ENCODE measurements around the gene LMAN1L.

DNA sequence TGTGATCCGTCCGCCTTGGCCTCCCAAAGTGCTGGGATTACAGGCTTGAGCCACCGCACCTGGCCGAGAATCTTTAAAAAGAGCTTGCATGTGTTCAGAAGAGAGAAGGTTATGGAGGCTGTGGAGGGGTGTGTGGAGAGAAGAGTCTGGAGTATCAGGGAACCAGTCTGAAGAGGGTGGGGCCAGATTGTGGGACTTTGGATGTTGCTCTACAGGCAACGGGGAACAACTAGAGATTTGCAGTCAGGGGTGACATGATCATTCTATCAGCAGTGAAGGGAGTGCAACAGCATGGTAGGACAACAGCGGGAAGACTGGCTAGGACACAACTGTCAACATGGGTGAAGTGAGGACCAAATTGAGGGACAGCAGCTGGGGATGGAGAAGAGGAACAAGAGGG is 51.7 kb downstream of the LMAN1L start:
- no peak for TF ChIP-seq POLR2A (IDR thresholded peaks at IDR 0.05)
- TF ChIP-seq, protein P1, sequence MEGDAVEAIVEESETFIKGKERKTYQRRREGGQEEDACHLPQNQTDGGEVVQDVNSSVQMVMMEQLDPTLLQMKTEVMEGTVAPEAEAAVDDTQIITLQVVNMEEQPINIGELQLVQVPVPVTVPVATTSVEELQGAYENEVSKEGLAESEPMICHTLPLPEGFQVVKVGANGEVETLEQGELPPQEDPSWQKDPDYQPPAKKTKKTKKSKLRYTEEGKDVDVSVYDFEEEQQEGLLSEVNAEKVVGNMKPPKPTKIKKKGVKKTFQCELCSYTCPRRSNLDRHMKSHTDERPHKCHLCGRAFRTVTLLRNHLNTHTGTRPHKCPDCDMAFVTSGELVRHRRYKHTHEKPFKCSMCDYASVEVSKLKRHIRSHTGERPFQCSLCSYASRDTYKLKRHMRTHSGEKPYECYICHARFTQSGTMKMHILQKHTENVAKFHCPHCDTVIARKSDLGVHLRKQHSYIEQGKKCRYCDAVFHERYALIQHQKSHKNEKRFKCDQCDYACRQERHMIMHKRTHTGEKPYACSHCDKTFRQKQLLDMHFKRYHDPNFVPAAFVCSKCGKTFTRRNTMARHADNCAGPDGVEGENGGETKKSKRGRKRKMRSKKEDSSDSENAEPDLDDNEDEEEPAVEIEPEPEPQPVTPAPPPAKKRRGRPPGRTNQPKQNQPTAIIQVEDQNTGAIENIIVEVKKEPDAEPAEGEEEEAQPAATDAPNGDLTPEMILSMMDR (IDR thresholded peaks at IDR 0.05), result no peak
- TF ChIP-seq POLR2AphosphoS5 (IDR thresholded peaks at IDR 0.05), result no peak

Data from breast epithelium (tissue), 3 donors.